OCI-M1 (cell line): ENCODE data around the gene BAHCC1.

Experiments used
- DNase-seq: peaks from one replicate; lab custom pipeline; 2025; lab: John Stamatoyannopoulos, UW

BAHCC1 gene

DNA sequence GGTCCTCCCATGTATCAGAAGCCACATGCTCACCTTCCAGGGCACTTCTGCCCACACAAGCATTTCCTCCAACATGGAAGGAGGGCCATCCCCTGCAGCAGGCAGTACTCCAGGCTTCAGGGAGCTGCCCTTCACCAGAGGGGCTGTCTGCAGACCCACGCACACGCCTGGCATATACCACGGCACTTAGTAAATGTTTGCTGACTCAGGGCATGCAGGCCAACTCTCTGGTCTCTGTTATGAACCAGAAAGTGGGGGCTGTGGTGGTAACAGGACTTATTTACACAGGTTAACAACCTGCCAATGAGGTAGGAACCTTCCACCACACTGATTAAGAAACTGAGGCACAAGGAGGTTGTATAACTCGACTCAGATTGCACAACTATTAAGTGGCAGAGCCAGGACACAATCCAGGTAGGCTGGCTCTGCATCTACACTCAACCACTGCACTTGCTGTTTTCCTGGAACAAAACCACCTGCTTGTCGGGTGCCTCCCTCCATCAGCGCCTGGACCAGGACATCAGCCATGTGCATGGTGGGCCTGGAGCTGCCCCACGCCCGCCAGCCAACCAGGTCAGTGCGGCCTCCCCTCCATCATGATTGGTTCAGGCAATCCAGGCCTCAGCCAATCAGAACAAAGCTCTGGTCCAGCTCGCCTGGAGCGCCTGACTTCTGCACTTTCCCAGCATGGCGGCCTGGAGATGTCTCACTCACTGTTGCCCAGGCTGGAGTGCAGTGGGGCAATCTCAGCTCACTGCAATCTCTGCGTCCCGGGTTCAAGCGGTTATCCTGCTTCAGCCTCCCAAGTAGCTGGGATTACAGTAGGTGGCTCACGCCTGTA is 98.2 kb downstream of the BAHCC1 start:
- DNase-seq, result no peak

DNA sequence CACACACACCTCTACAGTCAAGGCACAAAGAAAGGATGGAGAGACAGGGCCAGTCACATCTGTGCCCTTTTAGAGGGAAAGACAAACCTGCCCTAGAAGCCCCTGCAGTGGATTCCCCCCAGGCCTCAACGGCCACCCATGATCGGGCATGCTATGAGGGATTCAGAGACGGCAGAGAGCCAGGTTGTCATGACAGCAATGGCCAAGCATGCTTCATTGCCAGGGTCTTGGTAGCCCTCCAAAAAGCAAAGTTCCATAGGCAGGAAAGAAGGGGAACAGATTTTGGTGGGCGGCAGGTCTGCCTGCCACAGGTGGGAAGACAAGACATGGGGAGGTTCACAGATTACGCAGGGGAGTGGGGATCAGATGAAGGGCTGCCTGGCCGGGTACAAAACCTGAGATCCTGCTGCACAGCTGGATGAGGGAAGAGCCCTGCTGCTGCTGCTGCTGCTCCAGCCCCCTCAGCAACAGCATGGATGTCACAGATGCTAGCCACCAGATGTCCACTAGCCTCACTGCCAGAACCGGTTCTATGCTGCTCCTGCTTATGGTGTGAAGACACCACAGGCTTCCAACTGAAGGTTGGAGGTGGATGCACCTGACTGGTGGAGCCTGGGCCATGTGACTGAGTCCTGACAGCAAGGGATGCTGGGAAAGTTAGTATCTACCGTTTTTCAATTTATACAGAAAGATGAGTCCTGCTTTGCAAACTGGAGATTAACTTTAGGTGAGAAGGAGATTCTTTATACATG is 99.5 kb downstream of the BAHCC1 start:
- peak; percentile 47 for DNase-seq

GRCh38 chr17:81498953-81499600 is 103.8 kb downstream of the BAHCC1 start:
- no peak for DNase-seq

DNA sequence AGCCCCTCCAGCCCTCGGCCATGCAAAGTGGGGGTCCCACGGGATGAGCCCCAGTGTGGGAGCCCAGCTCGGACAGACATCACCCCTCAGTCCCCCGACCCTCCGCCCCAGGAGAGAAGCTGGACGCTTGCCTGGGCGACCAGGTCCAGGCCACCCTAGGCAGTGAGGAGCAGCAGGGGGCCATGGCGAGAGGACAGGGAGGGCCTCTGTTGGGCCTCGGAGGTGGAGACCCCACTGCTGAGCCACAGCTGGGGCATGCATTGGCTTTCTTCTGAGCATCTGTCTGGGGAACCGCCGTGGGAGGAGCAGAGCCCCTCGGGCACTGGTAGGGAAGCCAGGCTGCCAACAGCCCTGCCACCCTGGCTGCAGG is 104.3 kb downstream of the BAHCC1 start:
- no peak for DNase-seq

GRCh38 chr17:81500047-81500446 is 104.8 kb downstream of the BAHCC1 start:
- DNase-seq, result no peak

- DNase-seq, result no peak
These were observed 107.3 kb downstream of the BAHCC1 start for GRCh38 chr17:81502471-81503017.

DNA sequence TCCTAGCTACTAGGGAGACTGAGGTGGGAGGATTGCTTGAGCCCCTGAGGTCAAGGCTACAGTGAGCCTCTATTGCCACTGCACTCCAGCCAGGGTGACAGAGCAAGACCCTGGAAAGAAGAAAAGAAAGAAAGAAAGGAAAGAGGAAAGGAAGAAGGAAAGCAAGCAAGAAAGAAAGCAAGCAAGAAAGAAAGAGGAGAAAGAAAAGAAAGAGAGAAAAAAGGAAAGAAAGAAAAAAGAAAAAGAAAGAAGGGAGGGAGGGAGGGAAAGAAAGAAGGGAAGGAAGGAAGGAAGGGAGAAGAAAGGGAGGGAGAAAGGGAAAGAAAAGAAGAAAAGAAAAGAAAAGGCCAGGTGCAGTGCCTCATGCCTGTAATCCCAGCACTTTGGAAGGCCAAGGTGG is 108.4 kb downstream of the BAHCC1 start:
- DNase-seq, result no peak

DNA sequence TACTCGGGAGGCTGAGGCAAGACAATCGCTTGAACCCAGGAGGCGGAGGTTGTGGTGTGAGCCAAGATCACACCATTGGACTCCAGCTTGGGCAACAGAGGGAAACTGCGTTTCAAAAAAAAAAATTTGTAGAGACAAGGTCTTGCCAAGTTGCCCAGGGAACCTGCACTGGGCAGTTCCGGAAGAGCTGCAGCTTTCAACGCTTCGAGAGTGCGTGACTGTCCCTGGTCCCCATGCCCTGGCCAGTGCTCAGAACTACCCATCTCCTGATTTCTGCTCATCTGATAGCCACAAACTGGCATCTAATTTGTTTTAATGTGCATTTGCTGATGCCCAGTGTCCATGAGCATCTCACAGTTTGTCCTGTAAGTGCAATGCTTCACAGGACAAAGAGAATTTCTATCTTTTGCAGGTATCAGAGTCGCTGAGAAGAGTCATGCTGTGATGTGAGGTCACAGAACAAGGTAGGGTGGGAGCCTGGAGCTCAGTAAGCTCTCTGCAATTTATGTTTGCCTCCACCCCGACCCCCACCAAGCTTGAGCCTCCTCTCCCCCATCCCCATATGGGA is 113.5 kb downstream of the BAHCC1 start:
- peak; percentile 47 for DNase-seq

DNA sequence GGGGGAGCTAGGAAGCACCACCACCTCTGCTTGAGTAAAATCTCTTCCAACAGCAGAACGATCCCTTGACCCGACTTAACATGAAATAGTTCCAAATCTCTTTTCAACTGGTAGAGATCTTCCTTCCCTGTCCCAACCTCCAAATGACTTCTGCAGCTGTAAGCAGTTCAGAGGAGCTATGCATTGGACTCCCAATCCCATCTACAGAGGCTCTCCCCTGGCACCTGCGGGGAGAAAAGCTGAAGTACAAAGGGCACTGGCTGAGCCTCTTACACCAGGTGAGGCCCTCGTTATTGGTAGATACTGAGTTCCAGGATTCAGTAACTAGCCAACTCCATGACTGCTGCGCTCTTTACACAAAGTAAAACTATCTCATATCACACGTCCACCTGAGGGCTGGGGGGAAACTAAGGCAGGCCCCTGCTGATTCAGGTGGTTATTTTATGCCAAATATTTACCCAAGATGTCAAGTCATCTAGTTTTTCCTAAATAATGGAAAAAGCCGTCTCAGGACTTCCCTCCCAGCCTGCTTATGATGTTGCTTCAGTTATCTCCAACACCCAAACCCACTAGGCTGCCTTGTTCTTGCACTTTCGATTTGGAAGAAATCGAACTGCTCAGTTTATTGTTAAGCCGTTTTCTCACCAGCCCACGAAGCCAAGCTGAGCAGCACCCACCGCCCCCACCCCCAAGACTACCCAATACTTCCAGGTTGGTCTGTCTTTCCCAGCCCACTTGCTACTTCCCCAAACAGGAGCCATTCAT is 114.1 kb downstream of the BAHCC1 start:
- DNase-seq, result peak; percentile 87

DNA sequence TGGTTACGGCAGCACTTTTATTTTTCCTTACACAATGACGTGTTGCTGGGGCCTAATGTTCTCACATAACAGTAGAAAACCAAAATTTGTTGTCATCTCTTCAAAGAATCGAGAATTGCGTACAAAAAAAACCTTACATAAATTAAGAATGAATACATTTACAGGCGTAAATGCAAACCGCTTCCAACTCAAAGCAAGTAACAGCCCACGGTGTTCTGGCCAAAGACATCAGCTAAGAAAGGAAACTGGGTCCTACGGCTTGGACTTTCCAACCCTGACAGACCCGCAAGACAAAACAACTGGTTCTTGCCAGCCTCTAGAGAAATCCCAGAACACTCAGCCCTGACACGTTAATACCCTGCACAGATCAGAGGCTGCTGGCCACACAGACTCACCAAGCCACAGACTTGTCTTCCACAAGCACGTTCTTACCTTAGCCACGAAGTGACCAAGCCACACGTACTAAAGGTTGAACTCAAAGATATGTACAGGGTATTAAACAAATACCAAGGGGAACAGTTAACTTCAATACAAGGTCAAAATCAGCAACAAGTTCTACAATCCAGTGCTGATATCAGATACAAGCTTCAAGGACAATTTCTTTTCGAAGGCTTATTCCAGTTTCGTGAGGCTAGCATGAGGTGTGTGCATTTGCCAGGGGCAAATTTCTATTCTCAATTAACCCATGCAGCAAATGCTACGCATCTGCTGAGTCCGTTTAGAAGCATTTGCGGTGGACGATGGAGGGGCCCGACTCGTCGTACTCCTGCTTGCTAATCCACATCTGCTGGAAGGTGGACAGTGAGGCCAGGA is 114.9 kb downstream of the BAHCC1 start:
- peak; percentile 52 for DNase-seq

- DNase-seq, result peak; percentile 45
These were observed 115.7 kb downstream of the BAHCC1 start for GRCh38 chr17:81510785-81511553.

DNA sequence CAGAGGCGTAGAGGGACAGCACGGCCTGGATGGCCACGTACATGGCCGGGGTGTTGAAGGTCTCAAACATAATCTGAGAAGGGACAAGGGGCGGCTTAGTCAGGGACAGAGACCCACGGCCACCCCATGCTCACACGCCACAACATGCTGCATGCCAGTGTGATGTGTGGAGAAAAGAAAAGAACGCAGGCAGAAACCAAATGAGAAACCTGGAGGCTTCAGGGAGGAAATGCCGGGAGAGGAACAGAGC is 116.2 kb downstream of the BAHCC1 start:
- DNase-seq, result peak; percentile 42

DNA sequence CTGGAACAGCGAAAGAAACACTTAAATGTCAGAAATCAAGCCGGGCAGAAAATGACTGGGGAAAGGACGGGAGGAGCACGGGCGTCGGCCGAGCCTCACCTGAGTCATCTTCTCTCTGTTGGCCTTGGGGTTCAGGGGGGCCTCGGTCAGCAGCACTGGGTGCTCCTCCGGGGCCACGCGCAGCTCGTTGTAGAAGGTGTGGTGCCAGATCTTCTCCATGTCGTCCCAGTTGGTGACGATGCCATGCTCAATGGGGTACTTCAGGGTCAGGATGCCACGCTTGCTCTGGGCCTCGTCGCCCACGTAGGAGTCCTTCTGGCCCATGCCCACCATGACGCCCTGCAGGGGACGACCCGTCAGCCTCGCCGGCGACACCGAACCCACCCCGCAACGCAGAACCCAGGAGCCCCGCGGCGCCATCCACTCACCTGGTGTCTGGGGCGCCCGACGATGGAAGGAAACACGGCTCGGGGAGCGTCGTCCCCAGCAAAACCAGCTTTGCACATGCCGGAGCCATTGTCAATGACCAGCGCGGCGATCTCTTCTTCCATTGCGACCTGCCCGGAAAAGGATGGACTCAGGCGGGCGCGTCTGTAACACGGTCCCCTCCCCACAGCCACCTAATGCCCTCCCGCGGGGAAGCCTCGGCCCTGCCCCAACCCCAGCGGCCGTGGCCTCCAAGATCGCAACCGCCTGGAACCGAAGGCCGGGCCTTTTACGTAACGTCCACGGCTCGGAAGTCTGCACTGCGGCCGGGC is 116.7 kb downstream of the BAHCC1 start:
- DNase-seq, result no peak

DNA sequence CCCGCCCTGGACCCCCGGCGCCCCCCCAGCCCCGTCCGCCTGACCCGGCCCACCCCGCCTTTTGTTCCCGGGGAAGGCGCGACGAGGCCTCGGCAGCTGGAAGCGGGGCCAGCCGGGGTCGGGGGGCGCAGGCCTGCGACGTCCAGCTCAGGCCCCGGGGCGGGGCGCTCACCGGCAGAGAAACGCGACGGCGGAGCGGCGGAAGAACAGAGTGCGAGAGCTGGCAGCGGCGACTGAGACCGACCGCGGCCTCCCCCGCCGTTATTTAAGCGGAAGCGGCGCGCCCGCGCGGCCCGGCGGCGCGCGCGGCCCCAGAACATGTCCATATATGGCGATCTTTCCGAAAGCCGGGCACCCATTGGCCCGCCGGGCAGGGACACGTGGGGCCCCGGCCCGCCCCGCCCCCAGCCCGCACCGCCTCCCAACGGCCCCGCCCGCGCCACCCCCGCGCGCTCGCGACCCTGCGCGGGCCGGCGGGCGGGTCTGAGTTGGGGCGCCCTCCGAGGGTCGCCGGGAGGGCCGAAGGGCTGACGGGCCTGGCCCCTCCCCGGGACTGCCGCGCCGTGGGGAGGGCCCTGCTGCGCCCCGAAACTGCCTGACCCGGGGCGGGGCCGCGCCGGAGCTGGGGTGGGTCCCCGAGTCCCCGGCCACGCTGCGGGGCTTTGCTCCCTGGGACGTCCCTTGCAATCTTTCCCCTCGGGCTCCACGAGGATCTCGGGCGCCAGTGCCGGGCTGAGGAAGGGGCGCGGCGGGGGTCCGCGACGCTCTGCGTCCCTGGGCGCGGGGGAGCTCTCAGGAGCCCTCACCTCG is 117.5 kb downstream of the BAHCC1 start, which contains the start of gene ACTG1:
Gene ACTG1 (minus strand): TSS at position 238 of the 810 bp plus-strand sequence. CDS start 445 bp downstream, outside the sequence.
- peak; percentile 95 for DNase-seq

DNA sequence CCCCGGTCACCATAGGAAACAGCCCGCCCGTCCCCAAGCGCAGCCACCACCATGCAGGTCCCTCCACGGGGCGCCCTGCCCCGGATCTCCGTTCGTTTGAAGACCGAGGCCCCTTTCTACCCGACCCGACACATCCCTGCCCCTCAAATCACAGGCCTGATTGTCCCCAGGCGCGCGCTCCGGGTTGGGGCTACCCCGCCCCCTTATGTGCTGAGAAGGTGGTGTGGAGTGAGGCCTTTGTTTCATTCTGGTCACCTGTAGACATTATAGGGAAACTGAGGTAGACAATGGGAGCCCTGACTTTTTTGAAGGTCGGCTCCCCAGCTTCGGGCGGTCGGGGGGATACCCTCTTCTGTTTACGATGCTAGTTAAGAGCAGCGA is 118.1 kb downstream of the BAHCC1 start:
- peak; percentile 44 for DNase-seq

DNA sequence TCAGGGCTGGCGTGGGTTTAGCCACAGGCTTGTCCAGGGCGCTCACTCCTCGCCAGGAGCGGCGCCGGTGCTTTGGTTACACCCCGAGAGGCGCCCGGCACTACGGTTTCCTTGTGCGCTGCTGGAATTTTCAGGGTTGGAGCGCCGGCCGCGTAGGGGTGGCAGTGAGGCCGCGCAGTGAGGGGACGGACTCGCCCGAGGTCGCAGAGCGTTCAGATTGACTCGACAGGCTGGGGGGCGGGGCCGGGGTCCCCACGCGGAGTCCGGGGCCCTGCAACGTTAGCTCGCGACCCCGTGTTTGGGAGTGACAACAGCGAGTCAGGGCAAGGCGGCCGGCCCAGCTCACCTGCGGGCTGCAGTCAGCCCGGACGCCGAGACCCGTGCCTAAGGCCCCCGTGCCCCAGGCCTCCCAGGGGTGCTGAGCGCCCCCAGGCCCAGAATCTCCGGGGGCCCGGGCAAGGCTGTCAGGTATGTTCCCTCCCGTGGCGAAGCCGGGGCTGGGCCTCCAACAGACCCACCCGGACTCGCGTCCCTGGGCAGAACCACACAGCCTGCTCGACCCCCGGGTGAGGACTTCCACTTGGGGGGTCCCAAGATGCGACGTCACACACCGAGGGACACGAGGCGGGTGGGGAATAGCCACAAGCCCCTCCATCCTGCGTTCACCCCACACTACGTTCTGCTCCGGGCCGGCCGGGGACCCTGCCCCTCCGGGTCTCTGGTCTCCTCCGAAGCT is 118.7 kb downstream of the BAHCC1 start:
- no peak for DNase-seq

- DNase-seq, result no peak
These were observed 119.2 kb downstream of the BAHCC1 start for GRCh38 chr17:81514489-81514738.
